HG03280 (cell line): Measurements from ENCODE around the gene LINGO3.
A peak's percentile ranks its signal among the peaks of the same experiment; 100 is the strongest.
"Not testable (repeated sequence)": the region's sequence is repeated elsewhere in the genome, so short reads cannot be mapped to it uniquely, and the experiment has no call there.

Source experiments
- ATAC-seq: cut with Tn5 transposase; IDR thresholded peaks from one replicate; pipeline ENCODE4 v1.9.1; 2021; ENCODE audit warnings: mild to moderate bottlenecking, moderate library complexity; ENCODE audit not compliant: unreplicated experiment

The LINGO3 gene

DNA sequence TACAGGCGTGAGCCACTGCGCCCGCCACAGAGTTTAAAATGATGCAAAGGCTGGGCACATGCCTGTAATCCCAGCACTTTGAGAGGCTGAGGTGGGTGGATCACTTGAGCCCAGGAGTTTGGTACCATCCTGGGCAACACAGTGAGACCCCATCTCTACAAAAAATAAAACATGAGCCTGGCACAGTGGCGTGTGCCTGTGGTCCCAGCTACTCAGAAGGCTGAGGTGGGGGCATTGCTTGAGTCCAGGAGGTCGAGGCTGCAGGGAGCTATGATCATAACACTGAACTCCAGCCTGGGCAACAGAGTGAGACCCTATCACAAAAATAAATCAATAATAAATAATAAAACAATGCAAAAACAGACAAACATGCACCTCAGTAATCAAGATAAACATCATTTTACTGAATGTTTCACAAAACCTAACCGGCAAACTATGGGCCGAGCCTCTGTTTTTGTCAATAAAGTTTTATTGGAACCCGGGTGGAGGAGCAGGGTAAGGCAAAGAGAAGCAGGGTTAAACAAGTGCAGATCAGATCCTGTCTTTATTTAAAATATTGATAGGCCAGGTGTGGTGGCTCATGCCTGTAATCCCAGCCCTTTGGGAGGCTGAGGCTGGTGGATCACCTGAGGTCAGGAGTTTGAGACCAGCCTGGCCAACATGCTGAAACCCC is 24.0 kb downstream of the LINGO3 start:
- ATAC-seq, result no peak

DNA sequence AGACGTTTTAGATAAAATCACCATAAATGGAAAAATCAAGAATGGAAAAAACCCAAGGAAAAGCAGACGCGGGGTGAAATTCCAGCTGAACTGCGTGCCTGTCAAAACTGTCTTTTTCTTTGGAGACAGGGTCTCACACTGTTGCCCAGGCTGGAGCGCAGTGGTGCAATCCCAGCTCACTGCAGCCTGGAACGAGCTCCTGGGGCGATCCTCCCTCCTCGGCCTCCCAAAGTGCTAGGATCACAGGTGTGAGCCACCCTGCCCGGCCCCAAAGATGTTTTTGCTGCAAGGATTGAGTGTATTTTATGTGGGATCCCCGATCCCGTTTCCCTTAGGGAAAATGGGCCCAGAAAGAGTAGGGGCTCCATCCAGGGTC is 25.1 kb downstream of the LINGO3 start:
- ATAC-seq, result no peak

DNA sequence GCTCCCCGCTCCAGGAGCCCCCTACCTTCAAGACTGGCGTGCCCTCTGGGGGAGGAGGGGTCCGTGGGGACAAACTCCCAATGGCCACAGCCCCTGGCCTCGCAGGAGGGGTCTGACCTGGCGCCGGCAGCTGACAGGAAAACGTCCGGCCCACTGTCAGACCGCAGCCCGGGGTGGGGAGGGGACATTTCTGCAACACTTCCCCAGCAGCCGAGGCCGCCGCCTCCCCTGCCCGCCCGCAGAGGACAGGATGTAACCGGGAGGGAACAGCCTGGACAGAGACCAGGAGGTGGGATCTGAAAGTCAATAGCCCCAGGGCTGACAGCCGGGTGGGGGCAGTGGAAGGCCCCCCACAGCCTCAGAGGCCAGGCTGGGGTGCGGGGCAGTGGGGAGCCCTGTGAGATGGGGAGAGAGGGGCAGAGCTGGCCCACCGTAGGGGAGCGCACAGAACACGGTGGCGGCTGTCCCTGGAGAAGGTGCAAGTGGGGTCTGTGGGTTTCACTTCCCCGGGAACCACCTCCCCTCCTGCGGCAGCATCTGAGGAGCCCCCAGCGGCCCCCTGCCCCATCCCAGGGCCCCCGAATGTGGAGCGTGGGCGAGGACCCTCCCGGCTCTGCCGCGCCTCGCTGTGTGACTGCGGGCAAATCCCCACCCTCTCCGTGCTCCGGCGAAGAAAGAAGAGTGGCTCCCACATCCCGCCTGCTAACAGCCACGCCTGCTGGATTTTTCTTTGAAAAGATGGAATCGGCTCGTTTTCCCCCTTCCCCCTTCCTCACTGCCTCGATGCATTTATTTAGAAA is 25.7 kb downstream of the LINGO3 start, which contains the start of gene PEAK3:
Gene PEAK3, minus strand, starts transcription at position 114 of the 800 bp plus-strand sequence. CDS start 1,244 bp downstream, outside the sequence.
- ATAC-seq, result no peak

DNA sequence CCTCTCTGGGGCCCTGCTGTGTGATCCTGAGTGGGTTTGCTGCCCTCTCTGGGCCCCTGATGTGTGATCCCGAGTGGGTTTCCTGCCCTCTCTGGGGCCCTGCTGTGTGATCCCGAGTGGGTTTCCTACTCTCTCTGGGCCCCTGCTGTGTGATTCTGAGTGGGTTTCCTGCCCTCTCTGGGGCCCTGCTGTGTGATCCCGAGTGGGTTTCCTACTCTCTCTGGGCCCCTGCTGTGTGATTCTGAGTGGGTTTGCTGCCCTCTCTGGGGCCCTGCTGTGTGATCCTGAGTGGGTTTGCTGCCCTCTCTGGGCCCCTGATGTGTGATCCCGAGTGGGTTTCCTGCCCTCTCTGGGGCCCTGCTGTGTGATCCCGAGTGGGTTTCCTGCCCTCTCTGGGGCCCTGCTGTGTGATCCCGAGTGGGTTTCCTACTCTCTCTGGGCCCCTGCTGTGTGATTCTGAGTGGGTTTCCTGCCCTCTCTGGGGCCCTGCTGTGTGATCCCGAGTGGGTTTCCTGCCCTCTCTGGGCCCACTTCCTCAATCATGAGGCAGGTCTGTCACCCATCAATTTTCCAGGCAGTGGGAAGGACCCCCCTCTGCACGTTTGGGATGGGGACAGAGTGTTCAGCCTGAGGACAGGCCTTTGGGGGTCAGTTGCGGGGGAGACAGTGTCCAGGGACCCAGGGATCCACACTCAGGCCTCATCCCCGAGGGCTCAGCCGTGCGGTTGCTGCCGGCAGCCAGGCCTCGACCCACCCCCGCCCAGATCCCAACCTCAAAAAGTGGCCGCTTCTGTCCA is 26.5 kb downstream of the LINGO3 start:
- not testable (repeated sequence) for ATAC-seq

DNA sequence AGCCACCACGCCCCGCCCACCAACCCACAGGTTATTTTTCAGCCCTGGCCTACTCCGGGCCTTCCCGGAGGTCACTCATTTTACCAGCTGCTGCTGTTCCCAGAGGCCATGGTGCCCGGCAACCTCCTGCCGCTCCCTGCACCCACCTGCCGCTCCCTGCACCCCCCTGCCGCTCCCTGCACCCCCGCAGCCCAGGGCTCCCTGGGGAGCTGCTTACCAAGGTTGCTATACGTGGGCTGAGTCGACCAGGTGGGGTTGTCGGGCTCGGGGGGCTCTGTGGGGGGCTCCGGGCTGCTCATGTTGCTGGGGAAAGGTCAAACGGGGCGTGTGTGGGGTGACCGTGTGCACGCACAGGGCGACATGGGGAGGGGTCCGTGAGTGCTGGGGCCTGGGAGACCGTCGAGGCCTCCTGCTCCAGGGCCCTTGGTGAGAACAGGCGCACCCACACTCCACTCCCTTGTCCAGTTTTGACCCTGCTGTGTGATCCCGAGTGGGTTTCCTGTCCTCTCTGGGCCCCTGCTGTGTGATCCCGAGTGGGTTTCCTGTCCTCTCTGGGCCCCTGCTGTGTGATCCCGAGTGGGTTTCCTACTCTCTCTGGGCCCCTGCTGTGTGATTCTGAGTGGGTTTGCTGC is 27.2 kb downstream of the LINGO3 start:
- ATAC-seq, result no peak

DNA sequence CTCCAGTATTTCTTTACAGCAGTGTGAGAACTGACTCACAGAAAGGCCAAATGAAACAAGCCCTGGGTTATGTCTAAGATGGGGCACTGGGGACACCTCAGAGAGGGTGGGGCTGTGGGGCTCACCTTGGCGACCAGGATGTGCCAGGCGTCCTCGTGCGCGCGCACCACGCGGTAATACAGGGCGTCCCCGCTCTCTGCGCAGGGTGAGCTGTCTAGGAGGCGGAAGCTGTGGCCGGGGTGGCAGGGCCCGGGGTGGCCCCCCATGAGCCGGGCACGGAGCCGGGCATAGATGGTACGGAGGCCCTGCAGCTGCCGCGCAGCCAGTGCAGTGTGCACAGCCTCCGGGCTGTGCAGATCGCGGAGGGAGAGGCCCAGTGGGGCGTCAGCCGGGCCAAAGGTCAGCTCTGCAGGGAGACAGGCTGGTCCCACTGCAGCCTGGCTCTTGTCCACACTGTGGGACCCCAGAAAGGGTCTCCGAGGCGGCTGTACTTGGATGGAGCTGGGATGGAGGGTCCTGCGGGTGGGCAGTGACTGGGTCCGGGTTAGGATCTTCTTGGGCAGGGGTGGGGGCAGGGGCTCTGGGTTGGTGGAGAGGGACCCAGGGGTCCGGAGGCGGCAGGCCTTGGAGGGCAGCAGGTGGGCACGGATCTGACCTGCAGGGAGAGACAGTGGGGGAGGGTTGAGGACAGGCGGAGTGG is 29.3 kb downstream of the LINGO3 start:
- ATAC-seq, result no peak

DNA sequence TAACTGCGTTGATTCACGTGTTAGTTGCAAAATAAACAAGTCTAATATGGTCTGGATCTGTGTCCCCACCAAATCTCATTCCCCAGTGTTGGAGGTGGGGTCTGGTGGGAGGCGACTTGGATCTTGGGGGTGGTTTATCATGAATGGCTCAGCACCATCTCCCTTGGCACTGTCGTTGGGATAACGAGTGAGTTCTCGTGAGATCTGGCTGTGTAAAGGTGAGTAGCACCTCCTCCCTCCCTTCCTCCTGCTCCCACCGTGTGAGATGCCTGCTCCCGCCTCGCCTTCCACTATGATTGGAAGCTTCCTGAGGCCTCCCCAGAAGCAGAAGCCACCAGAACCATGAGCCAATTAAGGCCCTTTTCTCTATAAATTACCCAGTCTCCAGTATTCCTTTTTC is 30.8 kb downstream of the LINGO3 start:
- ATAC-seq, result no peak

DNA sequence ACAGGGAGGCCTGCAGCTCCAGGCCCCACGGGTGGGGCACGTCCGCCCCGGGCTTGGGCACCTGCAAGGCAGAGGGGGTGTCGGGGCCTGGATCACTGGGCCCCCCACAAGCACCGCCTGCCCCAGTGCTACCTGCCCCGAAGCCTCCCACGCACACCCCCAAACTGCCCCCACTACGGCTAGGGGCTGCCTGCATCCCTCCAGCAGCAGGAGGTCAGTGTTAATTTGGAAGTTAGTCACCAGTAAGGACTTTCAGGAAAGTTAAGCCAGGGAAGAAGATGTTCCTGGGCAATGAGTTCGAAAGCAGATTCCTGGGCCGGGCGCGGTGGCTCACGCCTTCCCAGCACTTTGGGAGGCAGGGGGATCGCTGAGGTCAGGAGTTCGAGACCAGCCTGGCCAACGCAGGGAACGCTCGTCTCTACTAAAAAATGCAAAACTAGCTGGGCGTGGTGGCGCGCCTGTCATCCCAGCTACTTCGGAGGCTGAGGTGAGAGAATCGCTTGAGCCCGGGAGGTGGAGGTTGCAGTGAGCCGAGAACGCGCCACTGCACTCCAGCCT is 31.4 kb downstream of the LINGO3 start:
- ATAC-seq, result no peak

DNA sequence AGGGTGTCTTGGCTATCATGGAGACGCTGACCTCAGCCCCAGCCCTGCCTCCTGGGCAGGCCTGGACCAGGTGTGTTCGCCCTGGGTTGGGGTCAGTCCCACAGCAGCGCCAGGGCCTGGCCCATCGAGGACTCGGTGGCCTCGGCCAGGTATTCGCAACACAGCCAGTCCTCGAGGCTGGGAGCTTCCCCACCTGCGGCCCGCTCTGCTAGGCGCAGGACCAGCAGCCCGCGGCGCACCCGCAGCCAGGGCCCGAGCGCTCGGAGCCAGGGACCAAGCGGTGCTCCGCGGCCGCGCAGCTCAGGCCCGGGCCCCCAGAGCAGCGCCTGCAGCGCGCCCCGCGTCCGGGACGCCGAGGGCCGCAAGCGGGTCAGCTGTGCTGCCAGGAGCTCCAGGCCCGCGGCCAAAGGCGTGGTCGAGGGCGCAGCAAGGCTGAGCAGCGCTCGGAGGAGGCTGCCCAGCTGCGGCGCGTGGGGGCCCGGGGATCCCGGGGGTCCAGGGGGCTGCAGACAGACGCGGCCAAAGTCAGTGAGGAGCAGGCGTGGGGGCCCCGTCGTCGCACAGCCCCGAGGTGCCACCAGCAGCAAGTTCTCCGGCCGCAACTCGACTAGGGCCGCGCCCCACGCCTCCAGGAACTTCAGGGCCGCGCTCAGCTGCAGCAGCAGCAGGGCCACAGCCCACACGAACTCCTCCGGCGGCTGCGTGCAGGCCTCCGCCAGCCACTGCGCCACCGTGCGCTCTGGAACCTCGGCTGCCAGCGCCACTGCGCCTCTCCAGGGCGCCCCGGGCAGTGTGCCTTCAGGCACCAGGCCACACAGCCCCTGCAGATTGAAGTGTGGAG is 32.1 kb downstream of the LINGO3 start:
- no peak for ATAC-seq

DNA sequence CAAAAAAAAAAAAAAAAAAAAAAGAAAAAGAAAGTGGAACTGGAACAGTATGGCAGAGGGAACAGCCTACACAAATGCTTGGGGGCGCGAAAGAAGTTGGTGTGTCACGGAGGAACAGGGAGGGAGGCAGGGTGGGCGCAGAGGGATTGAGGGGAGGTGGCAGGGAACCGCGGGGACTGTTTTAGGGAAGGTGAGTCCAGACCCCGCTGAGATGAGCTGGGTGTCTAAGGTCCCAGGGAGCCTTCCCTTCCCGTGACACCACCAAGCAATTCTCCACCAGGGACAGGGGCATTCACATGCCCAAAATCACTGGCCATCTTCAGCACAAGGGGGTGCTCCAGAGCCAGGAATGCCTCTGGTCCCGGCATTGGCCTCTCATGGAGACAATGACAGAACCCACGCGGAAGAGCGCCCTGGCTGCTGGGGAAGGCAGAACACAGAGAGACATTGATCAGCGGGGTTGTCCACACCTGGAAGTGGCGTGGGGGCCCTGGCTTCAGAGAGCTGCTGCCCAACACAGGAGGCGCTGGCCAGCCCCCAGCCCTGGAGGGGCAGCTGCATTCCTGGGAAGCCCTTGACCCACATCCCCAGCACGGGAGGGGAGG is 32.9 kb downstream of the LINGO3 start:
- no peak for ATAC-seq

DNA sequence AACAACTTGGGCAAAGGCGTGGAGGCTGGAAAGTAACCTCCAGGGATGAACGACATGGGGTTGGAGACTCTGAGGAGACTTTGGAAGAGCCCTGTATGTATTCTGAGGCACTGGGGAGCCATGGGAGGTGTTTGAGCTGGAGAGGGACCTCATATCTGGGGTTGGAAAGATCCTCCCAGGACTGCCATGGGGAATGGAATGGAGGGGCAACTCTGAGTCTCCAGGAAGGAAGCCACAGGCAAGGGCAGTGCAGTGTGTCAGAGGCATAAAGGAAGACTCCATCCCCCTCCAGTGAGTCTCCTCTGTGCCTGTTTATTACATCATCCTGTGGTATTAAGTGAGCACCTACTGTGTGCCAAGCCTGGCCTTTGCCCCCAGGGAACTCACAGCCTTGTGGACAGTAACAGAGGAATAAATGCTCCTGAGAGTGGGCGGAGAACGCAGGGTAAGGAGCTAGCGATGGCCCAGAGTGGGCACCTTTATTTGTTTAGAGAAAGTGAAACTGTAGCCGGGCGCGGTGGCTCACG is 33.7 kb downstream of the LINGO3 start:
- no peak for ATAC-seq

DNA sequence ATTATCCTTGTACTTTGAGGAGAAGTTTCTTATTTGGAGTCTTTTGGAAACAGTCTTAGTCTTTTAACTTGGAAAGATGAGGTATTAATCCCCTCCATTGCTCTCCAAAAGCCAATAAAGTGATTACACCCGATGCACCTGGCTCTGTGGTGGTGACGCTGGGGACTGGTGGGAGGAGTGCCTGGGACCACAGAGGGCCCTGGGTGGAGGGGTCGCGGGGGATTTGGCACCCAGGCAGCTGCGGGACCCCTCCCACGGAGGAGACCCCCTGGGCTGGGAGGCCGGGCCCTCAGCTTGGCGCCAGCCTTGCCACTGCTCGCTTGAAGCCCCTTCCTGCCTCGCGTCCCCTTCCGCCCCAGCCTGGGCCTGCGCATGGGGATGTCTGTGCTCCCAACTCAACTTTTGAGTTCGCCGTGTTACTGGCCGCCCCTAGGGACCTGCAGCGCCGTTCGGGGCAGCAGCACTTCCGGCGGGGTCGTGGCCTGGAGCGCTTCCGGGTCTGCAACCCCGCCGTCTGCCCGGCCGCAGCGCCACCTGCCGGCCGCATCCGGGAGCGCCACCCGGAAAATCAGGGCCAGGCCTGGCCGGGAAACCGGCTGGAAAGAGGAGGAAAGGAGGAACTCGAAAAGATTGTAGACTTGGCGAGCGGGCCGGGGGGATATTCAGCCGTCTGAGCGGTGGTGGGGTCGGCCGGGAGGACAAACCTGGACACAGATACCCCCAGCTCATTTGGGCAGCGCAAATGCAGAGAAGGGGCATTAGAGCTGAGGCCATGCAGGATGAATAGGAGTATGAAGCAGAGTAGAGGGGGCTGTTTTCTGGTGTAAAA is 34.4 kb downstream of the LINGO3 start:
- ATAC-seq, result peak; percentile 31

DNA sequence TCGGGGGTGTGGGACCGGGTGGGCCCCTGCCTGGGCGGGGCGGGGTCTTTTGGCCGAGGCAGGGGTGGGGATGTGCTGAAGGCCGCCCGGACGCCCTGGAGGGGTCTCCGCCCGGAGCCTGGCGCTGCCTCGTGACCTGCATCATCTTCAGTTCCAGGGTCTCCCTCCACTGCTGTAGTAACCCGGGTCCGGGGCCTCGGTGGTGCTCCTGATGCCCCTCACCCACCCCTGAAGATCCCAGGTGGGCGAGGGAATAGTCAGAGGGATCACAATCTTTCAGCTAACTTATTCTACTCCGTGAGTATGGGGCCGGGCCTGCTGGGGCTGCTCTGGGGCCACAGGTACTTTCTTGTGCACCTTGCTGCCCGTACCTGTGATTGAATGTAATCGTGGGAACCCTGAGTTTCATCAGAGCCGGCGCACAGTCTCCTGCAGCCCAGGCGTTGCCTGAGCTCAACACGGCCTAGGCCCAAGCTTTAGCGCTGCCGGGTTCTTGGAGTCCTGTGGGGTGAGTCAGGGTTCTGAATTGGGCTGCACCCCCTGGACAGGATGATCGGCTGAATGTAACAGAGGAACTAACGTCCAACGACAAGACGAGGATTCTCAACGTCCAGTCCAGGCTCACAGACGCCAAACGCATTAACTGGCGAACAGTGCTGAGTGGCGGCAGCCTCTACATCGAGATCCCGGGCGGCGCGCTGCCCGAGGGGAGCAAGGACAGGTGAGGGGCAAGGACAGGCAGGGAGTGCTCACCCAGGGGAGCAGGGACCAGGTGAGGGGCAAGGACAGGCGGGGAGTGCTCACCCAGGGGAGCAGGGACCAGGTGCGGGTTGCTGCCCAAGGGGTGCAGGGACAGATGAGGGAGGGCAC is 36.5 kb downstream of the LINGO3 start:
- no peak for ATAC-seq

DNA sequence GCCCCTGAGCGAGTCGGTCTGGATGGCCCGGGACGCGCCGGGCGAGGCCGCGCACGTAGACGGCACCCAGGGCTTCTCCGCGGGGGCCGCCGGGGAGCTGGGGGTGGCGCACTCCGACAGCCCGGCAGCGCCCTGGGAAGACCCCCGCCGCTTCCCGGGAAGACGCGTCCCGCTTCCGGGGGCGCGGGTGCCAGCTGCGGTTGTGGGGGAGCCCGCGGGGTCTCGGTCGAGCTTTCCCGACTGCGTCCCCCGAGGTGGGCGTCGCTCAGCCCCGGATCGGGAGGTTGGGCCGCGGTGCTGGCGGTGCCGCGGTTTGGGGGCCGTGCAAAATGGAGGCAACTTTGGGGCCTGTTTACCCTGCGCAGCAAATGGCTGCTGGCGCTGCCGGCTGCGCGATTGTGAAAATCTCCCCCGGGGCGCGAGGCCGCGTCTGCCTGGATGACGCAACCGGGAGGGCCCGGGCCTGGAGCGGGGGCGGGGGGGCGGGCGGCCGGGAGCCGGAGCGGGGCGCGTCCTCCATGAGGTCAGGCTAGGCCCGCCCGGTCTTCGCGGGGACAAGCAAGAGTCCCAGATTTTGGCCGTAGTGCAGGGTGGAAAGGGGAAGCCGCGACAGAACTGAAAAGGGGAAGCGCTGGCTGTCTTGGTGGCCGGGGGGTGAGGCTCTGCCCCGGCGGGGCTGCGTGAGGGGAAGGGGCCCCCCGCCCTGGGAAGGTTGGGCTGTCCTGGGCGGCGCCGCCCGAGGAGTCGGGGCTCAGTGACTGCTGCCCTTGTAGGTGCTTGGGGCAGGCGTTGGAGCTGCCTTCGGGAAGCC is 37.3 kb downstream of the LINGO3 start:
- no peak for ATAC-seq

DNA sequence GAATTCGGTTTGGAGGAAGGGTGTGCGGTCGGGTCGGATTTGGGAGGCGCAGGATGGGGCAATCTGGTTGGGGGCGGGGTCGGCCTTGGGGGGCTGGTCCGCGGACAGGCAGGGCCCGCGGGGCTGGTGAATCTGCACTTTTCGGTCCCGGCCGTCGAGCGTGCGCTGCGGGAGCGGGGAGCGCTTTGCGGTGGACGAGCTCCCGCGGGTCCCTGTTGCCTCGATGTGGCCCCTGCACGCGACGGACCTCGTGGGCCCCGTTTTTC is 37.9 kb downstream of the LINGO3 start:
- ATAC-seq, result no peak
